ENCODE data around the gene GRK3.

DNA sequence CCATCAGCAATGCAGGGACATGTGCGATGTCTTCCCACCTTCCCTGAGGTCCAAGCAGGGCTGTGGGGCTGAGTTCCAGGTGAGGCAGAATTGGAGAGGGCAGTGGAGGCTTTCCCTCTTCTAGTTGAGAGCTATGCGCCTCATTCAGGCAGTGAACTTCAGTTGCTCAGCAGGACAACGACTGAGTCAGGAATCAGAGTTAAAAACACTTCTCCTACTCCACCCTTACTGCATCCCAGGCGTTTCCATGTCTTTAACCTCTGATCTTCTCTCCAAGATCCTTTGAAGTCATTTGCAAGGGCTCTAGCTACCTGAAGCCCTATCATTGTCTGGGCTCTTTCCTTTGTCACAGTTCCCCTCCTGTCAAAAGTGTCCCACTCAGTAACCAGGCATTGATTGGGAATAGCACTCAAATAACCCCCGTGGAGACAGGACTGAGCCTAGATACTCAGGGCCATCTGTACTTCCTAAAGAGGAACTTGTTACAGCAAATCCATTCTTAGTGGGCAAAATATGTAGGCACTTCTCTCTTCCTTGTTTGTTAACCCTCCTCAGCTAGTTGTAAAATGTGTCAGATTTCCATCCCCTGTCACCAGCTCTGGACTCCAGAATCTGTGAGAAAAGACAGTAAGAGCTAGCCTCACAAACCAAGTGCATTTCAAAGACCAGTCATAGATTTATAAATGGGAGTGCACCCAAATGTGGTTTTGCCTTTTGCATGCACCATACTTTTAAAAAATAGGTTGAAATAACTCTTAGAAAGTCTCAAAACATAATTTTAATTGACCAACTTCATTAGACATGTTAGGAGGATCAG lies 105.0 kb downstream of the GRK3 start:
- TF ChIP-seq, protein P1, sequence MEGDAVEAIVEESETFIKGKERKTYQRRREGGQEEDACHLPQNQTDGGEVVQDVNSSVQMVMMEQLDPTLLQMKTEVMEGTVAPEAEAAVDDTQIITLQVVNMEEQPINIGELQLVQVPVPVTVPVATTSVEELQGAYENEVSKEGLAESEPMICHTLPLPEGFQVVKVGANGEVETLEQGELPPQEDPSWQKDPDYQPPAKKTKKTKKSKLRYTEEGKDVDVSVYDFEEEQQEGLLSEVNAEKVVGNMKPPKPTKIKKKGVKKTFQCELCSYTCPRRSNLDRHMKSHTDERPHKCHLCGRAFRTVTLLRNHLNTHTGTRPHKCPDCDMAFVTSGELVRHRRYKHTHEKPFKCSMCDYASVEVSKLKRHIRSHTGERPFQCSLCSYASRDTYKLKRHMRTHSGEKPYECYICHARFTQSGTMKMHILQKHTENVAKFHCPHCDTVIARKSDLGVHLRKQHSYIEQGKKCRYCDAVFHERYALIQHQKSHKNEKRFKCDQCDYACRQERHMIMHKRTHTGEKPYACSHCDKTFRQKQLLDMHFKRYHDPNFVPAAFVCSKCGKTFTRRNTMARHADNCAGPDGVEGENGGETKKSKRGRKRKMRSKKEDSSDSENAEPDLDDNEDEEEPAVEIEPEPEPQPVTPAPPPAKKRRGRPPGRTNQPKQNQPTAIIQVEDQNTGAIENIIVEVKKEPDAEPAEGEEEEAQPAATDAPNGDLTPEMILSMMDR (IDR thresholded peaks at IDR 0.05), result no peak
- no peak for TF ChIP-seq POLR2A (IDR thresholded peaks at IDR 0.05)
